Neural cell (in vitro differentiated cells): Measurements from ENCODE around the gene ITGAE. TPM values are rescaled to one million over a fixed set of nuclear protein-coding genes. Genes with fewer than 3 reads are reported as not detected.

Source experiments
- polyA plus RNA-seq: library from polyadenylated mRNA; depleted of rRNA; stranded (reverse); fragments of >200 nt; gene quantifications from 2 replicates; pipeline ENCODE4 v1.2.3, GENCODE V29; 2014

ITGAE gene
- polyA plus RNA-seq, 1 donor from 2014 or later: 169 TPM

Other genes with a start within 250 kb of the ITGAE start
- gene TRPV3, start 243.4 kb downstream of the ITGAE start, polyA plus RNA-seq: 0.19 TPM in 1 of 2 replicates, not detected in the other
- 11.8 and 13.0 TPM in 2 replicates for gene TRPV1, start 191.8 kb downstream of the ITGAE start, polyA plus RNA-seq
- gene SHPK, start 164.9 kb downstream of the ITGAE start, polyA plus RNA-seq: 14.3 and 15.6 TPM in 2 replicates
- 8.8 and 14.2 TPM in 2 replicates for gene CTNS, start 164.4 kb downstream of the ITGAE start, polyA plus RNA-seq
- gene TAX1BP3, start 132.6 kb downstream of the ITGAE start, polyA plus RNA-seq: 79.2 and 82.8 TPM in 2 replicates
- 61.7 and 87.8 TPM in 2 replicates for gene EMC6, start 132.4 kb downstream of the ITGAE start, polyA plus RNA-seq
- 7.0 and 9.0 TPM in 2 replicates for gene P2RX5, start 105.0 kb downstream of the ITGAE start, polyA plus RNA-seq
- 0.22 and 0.32 TPM in 2 replicates for gene HASPIN, start 77.3 kb downstream of the ITGAE start, polyA plus RNA-seq
- gene NCBP3, start 45.1 kb upstream of the ITGAE start, polyA plus RNA-seq: 47.0 and 132 TPM in 2 replicates
- 8.9 and 9.7 TPM in 2 replicates for gene CAMKK1, start 91.9 kb upstream of the ITGAE start, polyA plus RNA-seq
- gene P2RX1, start 115.3 kb upstream of the ITGAE start, polyA plus RNA-seq: not detected in 2 replicates
- not detected in 2 replicates for gene ATP2A3, start 163.2 kb upstream of the ITGAE start, polyA plus RNA-seq